Left lung (tissue), 10 donors: ENCODE data around the gene B4GALNT4. TPM values are rescaled to one million over a fixed set of nuclear protein-coding genes. Genes with fewer than 3 reads are reported as not detected.

Source experiments
- ATAC-seq: fragments of 200-7000 bp; cut with Tn5 transposase; one replicate; pipeline ENCODE4 v1.9.1; 2020; ENCODE audit warnings: moderate library complexity
- DNase-seq, 4 donors: peaks; one replicate each; pipeline ENCODE4 v3.0.0-alpha.2; 2013 to 2020
- H3K27ac ChIP-seq, 2 donors: fragments of 200-600 bp; sonication (generic) in 1 of 2; one replicate each; pipeline versions ENCODE4 v1.5.0 to v1.8.0; 2020 to 2021
- H3K27me3 ChIP-seq, 2 donors: fragments of 200-600 bp; sonication (generic) in 1 of 2; one replicate each; pipeline versions ENCODE4 v1.5.0 to v1.8.0; 2020 to 2021
- H3K36me3 ChIP-seq, 2 donors: fragments of 200-600 bp; sonication (generic) in 1 of 2; one replicate each; pipeline versions ENCODE4 v1.5.0 to v1.8.0; 2020 to 2021
- H3K4me1 ChIP-seq, 2 donors: fragments of 200-600 bp; one replicate each; pipeline ENCODE4 v1.8.0; 2021
- H3K4me3 ChIP-seq, 2 donors: fragments of 200-600 bp; sonication (generic) in 1 of 2; one replicate each; pipeline versions ENCODE4 v1.5.0 to v1.8.0; 2020 to 2021; ENCODE audit warnings: mild to moderate bottlenecking in 1 of 2
- H3K9me3 ChIP-seq, 2 donors: fragments of 200-600 bp; sonication (generic) in 1 of 2; one replicate each; pipeline versions ENCODE4 v1.5.0 to v1.8.0; 2020 to 2021
- intact Hi-C, 2 donors: fragments of 100-400 bp; cut with DNase I; formaldehyde crosslinking; loops; one replicate each; pipeline versions ENCODE4 v1.11.2 to v1.14.2; 2022
- polyA plus RNA-seq, 6 donors: library from polyadenylated mRNA; unstranded; fragments of 120-200 nt; gene quantifications; one replicate each; pipeline ENCODE4 v1.2.1, GENCODE V29; 2013; ENCODE audit not compliant: insufficient read length in 6 of 6
- total RNA-seq, 2 donors: library from RNA; stranded (reverse); fragmentation: NEBNext Ultra II Directional; extraction: Animal tissue kit (Norgen Biotek cat#: 25700); gene quantifications; one replicate each; pipeline ENCODE4 v1.2.1, GENCODE V29; 2021
- TF ChIP-seq, protein P1 (sequence below), 2 donors: fragments of 200-600 bp; sonication (generic) in 1 of 2; IDR thresholded peaks; one replicate each; pipeline versions ENCODE4 v1.5.0 to v1.8.0; 2021; ENCODE audit warnings: antibody characterized with exemption in 2 of 2
- donor health status: DM: no; HTN: yes; CAD: no.
- donor health status: DM: no; HTN: no; CAD: no.

The B4GALNT4 gene
- total and polyA plus RNA-seq, 8 donors = 1.4 to 78.7 (median 52.4) TPM

GRCh38 chr11:381501-382072 lies 12.3 kb downstream of the B4GALNT4 start:
- DNase-seq = peak in 1 of 4 donors; percentile 73

GRCh38 chr11:382081-382629 lies 12.9 kb downstream of the B4GALNT4 start:
- no peak overlapping the region for H3K4me3 ChIP-seq
- H3K4me1 ChIP-seq = no peaks in the 10 kb centered on the region
- peaks cover 0 to 15% of the 10 kb centered on the region in 2 donors for H3K9me3 ChIP-seq
- TF ChIP-seq, protein P1, sequence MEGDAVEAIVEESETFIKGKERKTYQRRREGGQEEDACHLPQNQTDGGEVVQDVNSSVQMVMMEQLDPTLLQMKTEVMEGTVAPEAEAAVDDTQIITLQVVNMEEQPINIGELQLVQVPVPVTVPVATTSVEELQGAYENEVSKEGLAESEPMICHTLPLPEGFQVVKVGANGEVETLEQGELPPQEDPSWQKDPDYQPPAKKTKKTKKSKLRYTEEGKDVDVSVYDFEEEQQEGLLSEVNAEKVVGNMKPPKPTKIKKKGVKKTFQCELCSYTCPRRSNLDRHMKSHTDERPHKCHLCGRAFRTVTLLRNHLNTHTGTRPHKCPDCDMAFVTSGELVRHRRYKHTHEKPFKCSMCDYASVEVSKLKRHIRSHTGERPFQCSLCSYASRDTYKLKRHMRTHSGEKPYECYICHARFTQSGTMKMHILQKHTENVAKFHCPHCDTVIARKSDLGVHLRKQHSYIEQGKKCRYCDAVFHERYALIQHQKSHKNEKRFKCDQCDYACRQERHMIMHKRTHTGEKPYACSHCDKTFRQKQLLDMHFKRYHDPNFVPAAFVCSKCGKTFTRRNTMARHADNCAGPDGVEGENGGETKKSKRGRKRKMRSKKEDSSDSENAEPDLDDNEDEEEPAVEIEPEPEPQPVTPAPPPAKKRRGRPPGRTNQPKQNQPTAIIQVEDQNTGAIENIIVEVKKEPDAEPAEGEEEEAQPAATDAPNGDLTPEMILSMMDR (IDR thresholded peaks at IDR 0.05) = no peak
- H3K36me3 ChIP-seq = no peaks in the 10 kb centered on the region
- intact Hi-C loops = no loop called here
- DNase-seq (peak in 1 of 4 donors; percentile 37), ATAC-seq (no peak)
- peaks cover 0 to 34% of the 10 kb centered on the region in 2 donors for H3K27me3 ChIP-seq
- H3K27ac ChIP-seq = no peak overlapping the region

More at GRCh38 chr11:381501-382072, 12.3 kb downstream of the B4GALNT4 start:
- no peak for ATAC-seq
- Histone ChIP-seq H3K36me3 (no peaks in the 10 kb centered on the region), H3K4me1 (no peaks in the 10 kb centered on the region), H3K4me3 (no peak overlapping the region), H3K27me3 (peaks cover 0 to 34% of the 10 kb centered on the region in 2 donors), H3K9me3 (peaks cover 0 to 11% of the 10 kb centered on the region in 2 donors), H3K27ac (no peak overlapping the region)
- intact Hi-C loops = no loop called here
- TF ChIP-seq, protein P1 (IDR thresholded peaks at IDR 0.05) = no peak

GRCh38 chr11:383431-383830 lies 14.1 kb downstream of the B4GALNT4 start:
- H3K4me1 ChIP-seq = no peaks in the 10 kb centered on the region
- no peak overlapping the region for H3K4me3 ChIP-seq
- peaks cover 0 to 34% of the 10 kb centered on the region in 2 donors for H3K27me3 ChIP-seq
- no peaks in the 10 kb centered on the region for H3K36me3 ChIP-seq
- peaks cover 0 to 19% of the 10 kb centered on the region in 2 donors for H3K9me3 ChIP-seq
- peak in 1 of 4 donors; percentile 54 for DNase-seq
- intact Hi-C loops = no loop called here
- TF ChIP-seq, protein P1 (IDR thresholded peaks at IDR 0.05) = no peak
- no peak overlapping the region for H3K27ac ChIP-seq
- ATAC-seq = no peak

DNA sequence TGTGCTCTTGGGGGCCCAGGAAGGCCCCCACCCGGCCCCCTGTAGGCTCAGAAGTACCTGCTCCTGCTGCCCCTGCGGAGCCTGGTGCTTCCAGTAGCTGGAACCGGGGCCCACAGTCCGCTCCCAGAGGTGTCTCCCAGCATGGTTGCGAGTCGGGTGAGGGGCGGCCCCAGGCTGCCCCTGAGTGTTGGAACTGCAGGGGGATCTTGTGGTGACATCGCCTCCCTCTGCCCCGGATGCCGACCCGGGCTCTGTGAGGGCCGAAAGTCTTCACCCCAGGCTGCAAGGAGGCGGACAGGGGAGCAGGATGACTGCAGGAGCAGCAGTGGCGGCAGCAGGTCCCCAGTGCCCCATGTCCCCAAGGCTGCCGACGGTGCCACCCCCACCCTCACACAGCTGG lies 15.2 kb downstream of the B4GALNT4 start:
- peak in 1 of 4 donors; percentile 72 for DNase-seq

More for the DNA sequence above, 15.2 kb downstream of the B4GALNT4 start:
- Histone ChIP-seq H3K4me1 (no peaks in the 10 kb centered on the region), H3K9me3 (peaks cover 0 to 19% of the 10 kb centered on the region in 2 donors), H3K36me3 (no peaks in the 10 kb centered on the region), H3K4me3 (no peak overlapping the region), H3K27me3 (peaks cover 0 to 26% of the 10 kb centered on the region in 2 donors), H3K27ac (no peak overlapping the region)
- intact Hi-C loops = no loop called here
- TF ChIP-seq, protein P1 (IDR thresholded peaks at IDR 0.05) = no peak
- no peak for ATAC-seq
